Aorta (tissue), 5 donors: ENCODE measurements around the gene AGAP3. TPM values are rescaled to one million over a fixed set of nuclear protein-coding genes. Genes with fewer than 3 reads are reported as not detected.

ENCODE experiments used
- ATAC-seq: fragments of 200-7000 bp; cut with Tn5 transposase; one replicate; pipeline ENCODE4 v1.9.1; 2022; ENCODE audit warnings: moderate library complexity; ENCODE audit not compliant: low FRiP score
- DNase-seq, 2 donors: peaks; one replicate each; pipeline ENCODE4 v3.0.0-alpha.2; 2020
- H3K27ac ChIP-seq, 2 donors: one replicate each; pipeline ENCODE4 v1.5.1; 2013; ENCODE audit warnings: low read length in 2 of 2, mild to moderate bottlenecking in 2 of 2, moderate library complexity in 2 of 2, control low read depth in 1 of 2, inconsistent platforms in 1 of 2, low read depth in 1 of 2
- H3K27me3 ChIP-seq, 2 donors: one replicate each; pipeline ENCODE4 v1.6.1; 2013; ENCODE audit warnings: control low read depth in 1 of 2, low read length in 1 of 2, mild to moderate bottlenecking in 1 of 2, moderate library complexity in 1 of 2; ENCODE audit not compliant: insufficient read depth in 2 of 2, control insufficient read depth in 1 of 2
- H3K36me3 ChIP-seq, 2 donors: one replicate each; pipeline ENCODE4 v1.6.1; 2013; ENCODE audit warnings: control low read depth in 1 of 2, low read length in 1 of 2, mild to moderate bottlenecking in 1 of 2; ENCODE audit not compliant: insufficient read depth in 2 of 2, control insufficient read depth in 1 of 2
- H3K4me1 ChIP-seq, 2 donors: one replicate each; pipeline ENCODE4 v1.6.1; 2013; ENCODE audit warnings: low read length in 2 of 2, control low read depth in 1 of 2, mild to moderate bottlenecking in 1 of 2, moderate library complexity in 1 of 2; ENCODE audit not compliant: insufficient read depth in 2 of 2, control insufficient read depth in 1 of 2
- H3K4me3 ChIP-seq, 2 donors: one replicate each; pipeline ENCODE4 v1.5.1; 2013; ENCODE audit warnings: low read length in 2 of 2, control low read depth in 1 of 2, mild to moderate bottlenecking in 1 of 2
- H3K9me3 ChIP-seq: one replicate; pipeline ENCODE4 v1.6.1; 2013; ENCODE audit warnings: mild to moderate bottlenecking, low read length; ENCODE audit not compliant: control insufficient read depth
- WGBS, 2 donors: extraction: QIAGEN DNeasy Blood & Tissue Kit; methylation state at CpG; one replicate each; pipeline ENCODE4 v1.1.7; 2013; 5-methylcytosine and 5-hydroxymethylcytosine counted together
- intact Hi-C, 2 donors: fragments of 100-400 bp; cut with DNase I; formaldehyde crosslinking; loops; one replicate each; pipeline versions ENCODE4 v1.14.2 to v1.15.0; 2022
- polyA plus RNA-seq, 2 donors: library from polyadenylated mRNA; stranded (reverse); fragments of 200-250 nt; gene quantifications; one replicate each; pipeline ENCODE4 v1.2.3, GENCODE V29; 2013
- total RNA-seq, 2 donors: library from RNA; stranded (reverse); fragmentation: NEBNext Ultra II Directional; extraction: Animal tissue kit (Norgen Biotek cat#: 25700); gene quantifications; one replicate each; pipeline ENCODE4 v1.2.1, GENCODE V29; 2021
- donor health status: healthy with polysubstance abuse.
- donor health status: Bipolar disorder and iron deficiency.
- donor health status: DM: no; HTN: no; CAD: no.
- donor health status: DM: no; HTN: no; CAD: no.
- donor health status: DM: yes; HTN: yes; CAD: no.

The AGAP3 gene
- total and polyA plus RNA-seq, 4 donors: 21.5 to 115 (median 82.7) TPM

DNA sequence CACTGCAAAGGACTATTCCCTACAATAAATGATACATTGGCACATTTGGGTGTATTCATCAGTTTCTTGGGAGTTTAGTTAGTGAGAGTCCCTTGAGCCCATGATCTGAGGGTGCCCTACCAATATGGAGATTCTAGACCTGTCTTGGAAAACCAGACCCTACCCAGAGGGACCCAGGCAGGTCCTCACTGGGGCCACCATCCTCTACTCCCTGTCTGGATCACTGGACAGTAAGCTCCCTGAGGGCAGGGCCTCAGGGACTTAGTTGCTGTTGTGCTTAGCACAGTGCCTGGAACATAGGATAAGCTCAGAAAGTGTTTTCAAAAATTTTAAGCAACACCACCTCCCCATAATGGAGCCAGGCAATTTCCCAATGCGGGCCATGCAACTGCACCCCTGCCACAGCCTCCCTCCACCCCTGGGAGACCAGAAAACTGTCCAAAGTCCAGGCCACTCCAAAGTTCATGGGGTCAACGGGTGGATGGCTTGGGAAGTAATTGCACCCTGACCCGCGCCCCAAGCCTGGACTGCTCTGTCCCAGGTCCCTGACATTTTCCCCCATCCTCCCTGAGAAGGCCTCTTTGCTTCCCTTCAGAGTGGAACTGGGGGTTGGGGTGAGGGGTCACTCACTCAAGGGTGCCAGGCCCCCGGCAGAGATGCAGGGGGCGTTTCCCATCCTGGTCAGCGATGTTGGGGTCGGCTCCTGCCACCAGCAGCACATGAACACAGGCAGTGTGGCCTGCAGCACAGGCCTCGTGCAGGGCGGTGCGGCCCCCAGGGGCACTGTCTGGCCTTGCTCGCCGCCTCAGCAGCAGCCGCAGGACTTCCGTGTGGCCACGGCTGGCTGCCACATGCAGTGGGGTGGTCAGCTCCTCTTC is 99.7 kb downstream of the AGAP3 start:
- Histone ChIP-seq H3K4me3 (no peak overlapping the region), H3K27ac (no peak overlapping the region), H3K27me3 (no peaks in the 10 kb centered on the region), H3K9me3 (no peaks in the 10 kb centered on the region), H3K36me3 (no peaks in the 10 kb centered on the region), H3K4me1 (no peaks in the 10 kb centered on the region)
- peak in 1 of 2 donors; percentile 35 for DNase-seq
- no peak for ATAC-seq
- intact Hi-C loops: no loop called here
- WGBS, 2 donors: 87 to 92% methylated on average over 11 to 16 of the region's 16 CpGs

GRCh38 chr7:151186640-151187408 is 100.5 kb downstream of the AGAP3 start, which contains the start of gene ASB10:
Gene ASB10 (minus strand): TSS chr7:151187250. CDS start chr7:151187130, 120 bp downstream.
- Histone ChIP-seq H3K36me3 (no peaks in the 10 kb centered on the region), H3K9me3 (no peaks in the 10 kb centered on the region), H3K27ac (no peak within 1 kb of the TSS), H3K4me1 (no peaks in the 10 kb centered on the region), H3K27me3 (no peaks in the 10 kb centered on the region), H3K4me3 (no peak within 1 kb of the TSS)
- ATAC-seq (no peak), DNase-seq (peak in 1 of 2 donors; percentile 70)
- WGBS, 2 donors: 67% methylated on average over 22 of the region's 22 CpGs
- intact Hi-C loops: no loop called here

DNA sequence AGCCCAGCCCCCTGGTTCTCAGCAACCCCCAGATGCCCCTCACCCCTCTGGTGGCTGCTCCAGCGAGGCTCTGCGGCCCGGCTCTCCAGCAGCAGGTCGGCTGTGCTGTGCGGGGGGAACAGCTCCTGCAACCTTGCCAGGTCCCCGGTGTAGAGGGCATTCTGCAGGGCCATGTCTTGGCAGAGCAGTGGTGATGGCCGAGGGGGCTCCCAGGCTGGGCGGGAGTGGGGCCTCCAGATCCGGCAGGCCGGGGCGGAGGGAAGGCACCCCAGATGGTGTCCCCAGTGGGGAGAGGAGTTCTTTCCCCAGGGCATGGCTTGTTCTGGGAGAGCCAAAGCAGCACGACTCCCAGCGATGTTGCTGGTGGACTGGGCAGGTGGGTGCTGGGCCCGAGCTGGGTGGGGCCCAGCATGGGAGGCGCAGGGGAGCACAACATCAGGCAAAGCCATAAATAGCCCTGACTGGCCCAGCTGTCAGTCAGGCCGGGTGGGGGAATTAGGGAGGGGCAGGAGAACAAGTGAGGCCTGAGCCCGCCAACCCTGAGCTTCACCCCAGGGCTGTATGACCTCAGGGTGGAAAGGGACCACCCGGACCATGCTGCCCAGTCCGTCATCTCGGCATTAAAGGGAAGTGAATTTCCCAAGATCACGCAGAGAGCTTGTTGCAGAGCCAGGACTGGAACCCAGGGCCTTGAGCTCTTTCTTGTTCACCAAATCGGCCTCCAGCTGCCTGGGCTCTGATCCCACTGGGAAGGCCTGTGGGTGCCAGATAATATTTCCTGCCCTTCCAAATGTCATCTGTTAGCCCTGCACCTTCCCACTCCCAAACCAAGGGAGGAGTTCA is 101.4 kb downstream of the AGAP3 start:
- intact Hi-C loops: no loop called here
- no peaks in the 10 kb centered on the region for H3K36me3 ChIP-seq
- no peak for ATAC-seq
- DNase-seq: no peak
- H3K27ac ChIP-seq: no peak overlapping the region
- no peaks in the 10 kb centered on the region for H3K4me1 ChIP-seq
- 78% methylated on average over 22 of the region's 22 CpGs for WGBS, 2 donors
- no peaks in the 10 kb centered on the region for H3K9me3 ChIP-seq
- no peaks in the 10 kb centered on the region for H3K27me3 ChIP-seq
- H3K4me3 ChIP-seq: no peak overlapping the region

GRCh38 chr7:151188252-151188542 is 101.9 kb downstream of the AGAP3 start:
- Histone ChIP-seq H3K36me3 (no peaks in the 10 kb centered on the region), H3K9me3 (no peaks in the 10 kb centered on the region), H3K27ac (no peak overlapping the region), H3K4me1 (no peaks in the 10 kb centered on the region), H3K27me3 (no peaks in the 10 kb centered on the region), H3K4me3 (no peak overlapping the region)
- WGBS, 2 donors: 66 to 67% methylated on average over 5 of the region's 5 CpGs
- DNase-seq (no peak), ATAC-seq (no peak)
- intact Hi-C loops: no loop called here

DNA sequence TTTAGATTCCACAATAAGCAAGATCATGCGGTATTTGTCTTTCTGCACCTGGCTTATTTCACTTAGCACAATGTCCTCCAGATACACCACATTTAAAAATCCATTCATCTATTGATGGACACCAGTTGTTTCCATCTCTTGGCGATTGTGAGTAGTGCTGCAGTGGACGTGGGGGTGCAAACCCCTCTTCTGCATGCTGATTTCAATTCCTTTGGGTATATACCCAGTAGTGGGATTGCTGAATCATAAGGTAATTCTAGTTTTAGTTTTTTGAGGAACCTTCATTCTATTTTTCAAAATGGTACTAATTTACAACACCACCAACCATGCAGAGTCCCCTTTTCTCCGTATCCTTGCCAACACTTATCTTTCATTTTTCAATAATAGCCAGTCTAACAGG is 102.8 kb downstream of the AGAP3 start:
- Histone ChIP-seq H3K27me3 (no peaks in the 10 kb centered on the region), H3K4me3 (no peak overlapping the region), H3K27ac (no peak overlapping the region), H3K36me3 (no peaks in the 10 kb centered on the region), H3K4me1 (no peaks in the 10 kb centered on the region), H3K9me3 (no peaks in the 10 kb centered on the region)
- WGBS, 2 donors: 73 to 80% methylated on average over 4 of the region's 4 CpGs
- intact Hi-C loops: no loop called here
- ATAC-seq (no peak), DNase-seq (no peak)

DNA sequence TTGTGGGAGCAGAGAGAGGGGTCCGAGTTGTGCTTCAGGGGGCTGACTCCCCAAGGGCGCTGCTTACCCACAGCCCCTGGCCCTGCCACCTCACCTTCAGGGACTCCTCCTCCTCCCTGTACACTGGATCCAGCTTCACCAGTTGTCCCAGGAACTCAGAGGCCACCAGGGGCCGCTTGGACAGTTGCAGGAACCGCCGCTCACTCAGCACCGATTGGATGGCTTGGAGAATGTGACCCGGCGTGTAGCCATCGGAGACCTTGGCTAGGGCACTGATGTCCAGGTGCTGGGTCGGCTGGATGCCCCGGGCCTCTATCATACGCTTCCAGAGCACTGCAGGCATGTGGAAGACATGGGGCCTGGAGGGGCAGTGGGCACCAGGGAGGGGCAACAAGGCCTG is 105.3 kb downstream of the AGAP3 start:
- Histone ChIP-seq H3K27me3 (no peaks in the 10 kb centered on the region), H3K9me3 (no peaks in the 10 kb centered on the region), H3K27ac (no peak overlapping the region), H3K36me3 (no peaks in the 10 kb centered on the region), H3K4me1 (no peaks in the 10 kb centered on the region), H3K4me3 (no peak overlapping the region)
- ATAC-seq: no peak
- WGBS, 2 donors: 87% methylated on average over 12 of the region's 12 CpGs
- DNase-seq: no peak
- intact Hi-C loops: no loop called here

GRCh38 chr7:151192002-151192539 is 105.8 kb downstream of the AGAP3 start:
- no peak for ATAC-seq
- intact Hi-C loops: no loop called here
- no peaks in the 10 kb centered on the region for H3K9me3 ChIP-seq
- no peak for DNase-seq
- H3K36me3 ChIP-seq: no peaks in the 10 kb centered on the region
- no peaks in the 10 kb centered on the region for H3K27me3 ChIP-seq
- H3K4me1 ChIP-seq: no peaks in the 10 kb centered on the region
- 95 to 96% methylated on average over 23 of the region's 23 CpGs for WGBS, 2 donors
- H3K4me3 ChIP-seq: no peak overlapping the region
- H3K27ac ChIP-seq: no peak overlapping the region

DNA sequence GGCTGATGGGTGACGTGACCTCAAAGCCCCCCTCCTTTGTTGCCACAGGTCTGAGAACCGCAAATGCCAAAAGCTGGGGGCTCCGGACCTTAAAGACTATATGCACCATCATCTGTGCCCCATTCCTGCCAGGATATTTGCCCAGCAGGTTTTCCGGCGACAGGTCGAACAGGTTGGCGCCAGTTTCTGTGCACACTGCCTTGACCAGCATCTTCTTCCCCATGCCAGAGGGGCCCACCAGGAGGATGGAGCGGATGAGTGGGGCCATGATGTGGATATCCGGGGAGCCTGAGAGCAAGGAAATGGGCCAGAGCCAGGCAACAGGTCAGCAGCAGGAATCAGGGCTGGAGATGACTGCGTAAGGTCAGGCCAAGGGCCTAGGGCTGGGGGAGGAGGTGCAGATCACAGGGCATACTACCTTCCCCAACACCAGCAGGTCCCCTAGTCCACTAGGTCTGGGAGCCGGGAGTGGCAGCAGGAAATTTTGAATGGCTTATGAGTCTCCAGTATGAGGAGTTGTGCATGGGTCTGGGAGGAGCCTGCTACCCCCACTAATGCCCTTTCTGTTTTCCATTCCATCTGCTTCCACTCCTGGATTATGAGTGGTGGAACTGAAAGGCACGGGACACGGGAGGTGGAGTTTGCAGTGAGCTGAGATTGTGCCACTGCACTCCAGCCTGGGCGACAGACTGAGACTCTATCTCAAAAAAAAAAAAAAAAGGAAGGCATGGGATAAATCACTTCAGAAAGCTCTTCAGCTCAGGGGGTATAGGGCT is 107.1 kb downstream of the AGAP3 start:
- 90 to 95% methylated on average over 14 of the region's 14 CpGs for whole genome bisulfite sequencing, 2 donors
- Histone ChIP-seq H3K9me3 (no peaks in the 10 kb centered on the region), H3K27ac (no peak overlapping the region), H3K27me3 (no peaks in the 10 kb centered on the region), H3K36me3 (no peaks in the 10 kb centered on the region), H3K4me3 (no peak overlapping the region), H3K4me1 (no peaks in the 10 kb centered on the region)
- DNase-seq (no peak), ATAC-seq (no peak)
- intact Hi-C loops: no loop called here
